Adrenal gland (tissue), 5 donors: ENCODE data around the gene PTDSS2.

Source experiments
- CTCF ChIP-seq, 6 experiments: fragments of 450-650 bp in 4 of 6; fragments of 200-600 bp in 2 of 6; sonication (generic) in 1 of 6; IDR thresholded peaks; 1 replicate in 5 of 6; 2 replicates in 1 of 6; pipeline versions ENCODE4 v1.5.1 to v1.8.0; 2016 to 2021; ENCODE audit warnings: antibody characterized with exemption in 6 of 6, mild to moderate bottlenecking in 2 of 6, moderate library complexity in 1 of 6
- POLR2A ChIP-seq, 2 donors: fragments of 450-650 bp; IDR thresholded peaks; one replicate each; pipeline ENCODE4 v1.6.1; 2017; ENCODE audit warnings: antibody characterized with exemption in 2 of 2, mild to moderate bottlenecking in 2 of 2, moderate library complexity in 1 of 2
- donor health status: DM: no; HTN: no; CAD: no.

- TF ChIP-seq CTCF (IDR thresholded peaks at IDR 0.05): no peak
- TF ChIP-seq POLR2A (IDR thresholded peaks at IDR 0.05): no peak
Measured at GRCh38 chr11:459511-460220, 9.6 kb downstream of the PTDSS2 start.
